HepG2 (cell line): Measurements from ENCODE around the gene GLI3. TPM values are rescaled to one million over a fixed set of nuclear protein-coding genes. Genes with fewer than 3 reads are reported as not detected.

Source experiments
- ATF2 ChIP-seq: sonication (generic); formaldehyde crosslinking; IDR thresholded peaks from 2 replicates; pipeline ENCODE4 v1.4.0; 2020; ENCODE audit warnings: missing genetic modification reagents
- ATF7 ChIP-seq, 2 experiments: fragments of 450-650 bp in 1 of 2; sonication (generic) in 1 of 2; formaldehyde crosslinking in 1 of 2; IDR thresholded peaks; 2 replicates each; pipeline versions ENCODE4 v1.4.0 to v1.6.1; 2016 to 2020; ENCODE audit warnings: antibody characterized with exemption in 1 of 2, mild to moderate bottlenecking in 1 of 2, missing genetic modification reagents in 1 of 2
- CCDC6 ChIP-seq: sonication (generic); formaldehyde crosslinking; IDR thresholded peaks from 2 replicates; pipeline ENCODE4 v1.8.1; 2022; ENCODE audit warnings: mild to moderate bottlenecking, missing genetic modification reagents, moderate library complexity
- ELF3 ChIP-seq: IDR thresholded peaks from 2 replicates; pipeline ENCODE4 v1.6.1; 2016; ENCODE audit warnings: missing genetic modification reagents, missing compliant biosample characterization
- HNF4A ChIP-seq: sonication (generic); formaldehyde crosslinking; IDR thresholded peaks from 2 replicates; pipeline ENCODE4 v1.4.0; 2020; ENCODE audit warnings: missing genetic modification reagents
- IKZF5 ChIP-seq: IDR thresholded peaks from 2 replicates; pipeline ENCODE4 v1.6.1; 2018; ENCODE audit warnings: missing genetic modification reagents, mild to moderate bottlenecking, missing compliant biosample characterization
- MEF2D ChIP-seq: sonication (generic); formaldehyde crosslinking; IDR thresholded peaks from 2 replicates; pipeline ENCODE4 v1.5.1; 2020; ENCODE audit warnings: mild to moderate bottlenecking, missing genetic modification reagents
- MLLT10 ChIP-seq: sonication (generic); formaldehyde crosslinking; IDR thresholded peaks from 2 replicates; pipeline ENCODE4 v1.4.0; 2020; ENCODE audit warnings: missing genetic modification reagents
- NCOA1 ChIP-seq: sonication (generic); formaldehyde crosslinking; IDR thresholded peaks from 2 replicates; pipeline ENCODE4 v1.9.0; 2021; ENCODE audit warnings: missing genetic modification reagents
- NCOR1 ChIP-seq: fragments of 200-600 bp; sonication (generic); IDR thresholded peaks from 2 replicates; pipeline ENCODE4 v1.7.0; 2017; ENCODE audit warnings: antibody characterized with exemption, low read length, borderline replicate concordance
- NR1H2 ChIP-seq: sonication (generic); formaldehyde crosslinking; IDR thresholded peaks from 2 replicates; pipeline ENCODE4 v1.8.1; 2022; ENCODE audit warnings: low read depth, missing genetic modification reagents, borderline replicate concordance
- PHF8 ChIP-seq: sonication (generic); formaldehyde crosslinking; IDR thresholded peaks from 2 replicates; pipeline ENCODE4 v1.5.0; 2020; ENCODE audit warnings: missing genetic modification reagents
- PLSCR1 ChIP-seq: sonication (generic); formaldehyde crosslinking; IDR thresholded peaks from 2 replicates; pipeline ENCODE4 v1.5.0; 2020; ENCODE audit warnings: missing genetic modification reagents, mild to moderate bottlenecking, borderline replicate concordance
- SNAPC5 ChIP-seq: sonication (generic); formaldehyde crosslinking; IDR thresholded peaks from 2 replicates; pipeline ENCODE4 v1.8.1; 2023; ENCODE audit warnings: mild to moderate bottlenecking, missing genetic modification reagents, borderline replicate concordance
- SRSF4 ChIP-seq: fragments of 200-400 bp; formaldehyde crosslinking; IDR thresholded peaks from one replicate; pipeline ENCODE4 v1.6.1; 2018; ENCODE audit warnings: mild to moderate bottlenecking, low read depth, low read length, moderate library complexity; ENCODE audit not compliant: poor library complexity, severe bottlenecking
- TMF1 ChIP-seq: sonication (generic); formaldehyde crosslinking; IDR thresholded peaks from 2 replicates; pipeline ENCODE4 v1.8.1; 2022; ENCODE audit warnings: low read depth, missing genetic modification reagents
- ZFX ChIP-seq: sonication (generic); formaldehyde crosslinking; IDR thresholded peaks from 2 replicates; pipeline ENCODE4 v1.4.0; 2020; ENCODE audit warnings: mild to moderate bottlenecking, low read depth, missing genetic modification reagents, moderate library complexity
- ZNF251 ChIP-seq: sonication (generic); formaldehyde crosslinking; IDR thresholded peaks from 2 replicates; pipeline ENCODE4 v1.9.0; 2021; ENCODE audit warnings: mild to moderate bottlenecking, missing genetic modification reagents
- ZNF749 ChIP-seq: sonication (generic); formaldehyde crosslinking; IDR thresholded peaks from 2 replicates; pipeline ENCODE4 v1.8.0; 2022; ENCODE audit warnings: mild to moderate bottlenecking, missing genetic modification reagents, moderate library complexity, borderline replicate concordance
- ZNF772 ChIP-seq: sonication (generic); formaldehyde crosslinking; IDR thresholded peaks from 2 replicates; pipeline ENCODE4 v1.5.0; 2020; ENCODE audit warnings: mild to moderate bottlenecking, missing genetic modification reagents
- polyA plus RNA-seq, 8 experiments: library from polyadenylated mRNA; depleted of rRNA in 3 of 8; stranded (reverse) in 7 of 8; unstranded in 1 of 8; fragments of >200 nt; fragmentation: Illumina TruSeq in 4 of 8; extraction: Trizol in 4 of 8; gene quantifications; 2 replicates each; pipeline versions ENCODE4 v1.2.1 to v1.2.3, GENCODE V29; 2011 to 2016; ENCODE audit warnings: low read depth in 4 of 8, missing spikeins in 1 of 8, mixed read lengths in 1 of 8; ENCODE audit not compliant: insufficient read depth in 1 of 8
- total RNA-seq, 5 experiments: library from RNA; depleted of rRNA; stranded (reverse); fragments of >200 nt; fragmentation: Illumina TruSeq; extraction: Trizol; gene quantifications; 2 replicates each; pipeline ENCODE4 v1.2.3, GENCODE V29; 2016; ENCODE audit warnings: low read depth in 1 of 5
- TF ChIP-seq, protein P1 (sequence below): sonication (generic); formaldehyde crosslinking; IDR thresholded peaks from 2 replicates; pipeline ENCODE4 v1.4.0; 2020; ENCODE audit warnings: missing genetic modification reagents
- TF ChIP-seq, protein P2 (sequence below): sonication (generic); formaldehyde crosslinking; IDR thresholded peaks from 2 replicates; pipeline ENCODE4 v1.4.0; 2020; ENCODE audit warnings: missing genetic modification reagents, mild to moderate bottlenecking, borderline replicate concordance

The GLI3 gene
- total and polyA plus RNA-seq, 2 of the 13 experiments (the other 11 are each of a cell fraction or from before 2014, with no cell fraction given), result not detected

GRCh38 chr7:41942468-41943093 lies 294.4 kb downstream of the GLI3 start (continued):
- TF ChIP-seq MEF2D (CRISPR knock-in tag), result no peak
- 0 out of 2 replicates have a peak, but pooled peaks have one; percentile 56 for TF ChIP-seq ZNF772 (CRISPR knock-in tag)
- no peak for TF ChIP-seq PLSCR1 (CRISPR knock-in tag)
- no peak for TF ChIP-seq ATF7 (IDR thresholded peaks at IDR 0.05)
- TF ChIP-seq ATF7 (CRISPR knock-in tag; IDR thresholded peaks at IDR 0.05), result peak; percentile 60; the same call in 1 of the 2 replicates
- TF ChIP-seq ZNF749, result no peak; the same call in 1 of the 2 replicates
- TF ChIP-seq ZFX, result no peak
- TF ChIP-seq IKZF5, result no peak
- TF ChIP-seq ZNF251 (CRISPR knock-in tag), result no peak
- peak; percentile 20; the same call in 1 of the 2 replicates for TF ChIP-seq PHF8 (CRISPR knock-in tag)
- peak; percentile 40 for TF ChIP-seq ELF3 (CRISPR knock-in tag)
- peak; percentile 44; the same call in 1 of the 2 replicates for TF ChIP-seq CCDC6 (CRISPR knock-in tag)
- TF ChIP-seq, protein P1, sequence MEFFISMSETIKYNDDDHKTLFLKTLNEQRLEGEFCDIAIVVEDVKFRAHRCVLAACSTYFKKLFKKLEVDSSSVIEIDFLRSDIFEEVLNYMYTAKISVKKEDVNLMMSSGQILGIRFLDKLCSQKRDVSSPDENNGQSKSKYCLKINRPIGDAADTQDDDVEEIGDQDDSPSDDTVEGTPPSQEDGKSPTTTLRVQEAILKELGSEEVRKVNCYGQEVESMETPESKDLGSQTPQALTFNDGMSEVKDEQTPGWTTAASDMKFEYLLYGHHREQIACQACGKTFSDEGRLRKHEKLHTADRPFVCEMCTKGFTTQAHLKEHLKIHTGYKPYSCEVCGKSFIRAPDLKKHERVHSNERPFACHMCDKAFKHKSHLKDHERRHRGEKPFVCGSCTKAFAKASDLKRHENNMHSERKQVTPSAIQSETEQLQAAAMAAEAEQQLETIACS (CRISPR knock-in tag), result no peak
- TF ChIP-seq SNAPC5 (CRISPR knock-in tag), result no peak
- TF ChIP-seq MLLT10 (CRISPR knock-in tag), result no peak
- no peak for TF ChIP-seq SRSF4
- peak; percentile 93 for TF ChIP-seq HNF4A
- peak; percentile 73; the same call in 1 of the 2 replicates for TF ChIP-seq NCOR1
- TF ChIP-seq NCOA1, result no peak
- TF ChIP-seq, protein P2, sequence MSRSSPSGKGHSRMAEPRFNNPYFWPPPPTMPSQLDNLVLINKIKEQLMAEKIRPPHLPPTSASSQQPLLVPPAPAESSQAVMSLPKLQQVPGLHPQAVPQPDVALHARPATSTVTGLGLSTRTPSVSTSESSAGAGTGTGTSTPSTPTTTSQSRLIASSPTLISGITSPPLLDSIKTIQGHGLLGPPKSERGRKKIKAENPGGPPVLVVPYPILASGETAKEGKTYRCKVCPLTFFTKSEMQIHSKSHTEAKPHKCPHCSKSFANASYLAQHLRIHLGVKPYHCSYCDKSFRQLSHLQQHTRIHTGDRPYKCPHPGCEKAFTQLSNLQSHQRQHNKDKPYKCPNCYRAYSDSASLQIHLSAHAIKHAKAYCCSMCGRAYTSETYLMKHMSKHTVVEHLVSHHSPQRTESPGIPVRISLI, result peak; percentile 94
- TF ChIP-seq NR1H2 (CRISPR knock-in tag), result no peak; the same call in 1 of the 2 replicates
- TF ChIP-seq ATF2 (CRISPR knock-in tag), result peak; percentile 63; the same call in 1 of the 2 replicates
- no peak for TF ChIP-seq TMF1
